Osteoblast (primary cell): Measurements from ENCODE around the gene TELO2. TPM values are rescaled to one million over a fixed set of nuclear protein-coding genes. Genes with fewer than 3 reads are reported as not detected.

Experiments used
- DNase-seq: peaks from one replicate; pipeline ENCODE4 v3.0.0; 2011; ENCODE audit warnings: low spot score, mixed read lengths; ENCODE audit not compliant: insufficient read length; ENCODE audit errors: missing footprints
- H2AFZ ChIP-seq: 2 replicates; pipeline ENCODE4 v1.6.0; 2011; ENCODE audit warnings: mild to moderate bottlenecking, low read length
- H3K27ac ChIP-seq: 2 replicates; pipeline ENCODE4 v1.5.1; 2011; ENCODE audit warnings: mild to moderate bottlenecking, low read depth, low read length, moderate library complexity
- H3K27me3 ChIP-seq: 2 replicates; pipeline ENCODE4 v1.6.0; 2012; ENCODE audit warnings: mild to moderate bottlenecking, control low read depth, inconsistent platforms, low read length, moderate library complexity; ENCODE audit not compliant: insufficient read depth
- H3K36me3 ChIP-seq: 2 replicates; pipeline ENCODE4 v1.5.1; 2011; ENCODE audit warnings: mild to moderate bottlenecking, low read length, control low read depth, moderate library complexity; ENCODE audit not compliant: insufficient read depth
- H3K4me1 ChIP-seq: 2 replicates; pipeline ENCODE4 v1.5.1; 2011; ENCODE audit warnings: mild to moderate bottlenecking, low read length, control low read depth, moderate library complexity; ENCODE audit not compliant: insufficient read depth
- H3K4me2 ChIP-seq: 2 replicates; pipeline ENCODE4 v1.6.0; 2011; ENCODE audit warnings: mild to moderate bottlenecking, low read length; ENCODE audit not compliant: insufficient read depth
- H3K4me3 ChIP-seq: fragments of 200-600 bp; sonication (generic); 3 replicates; pipeline ENCODE4 v1.5.1; 2012; ENCODE audit warnings: mild to moderate bottlenecking, low read length, inconsistent platforms; ENCODE audit not compliant: insufficient read depth
- H3K79me2 ChIP-seq: 2 replicates; pipeline ENCODE4 v1.6.0; 2012; ENCODE audit warnings: mild to moderate bottlenecking, low read length, control low read depth, inconsistent platforms; ENCODE audit not compliant: insufficient read depth
- H3K9me3 ChIP-seq: 2 replicates; pipeline ENCODE4 v1.5.1; 2011; ENCODE audit warnings: low read depth, low read length, control low read depth
- H4K20me1 ChIP-seq: 2 replicates; pipeline ENCODE4 v1.6.0; 2012; ENCODE audit warnings: mild to moderate bottlenecking, low read length, control low read depth; ENCODE audit not compliant: insufficient read depth
- total RNA-seq: library from RNA; depleted of rRNA; stranded (reverse); fragments of >200 nt; gene quantifications from 2 replicates; pipeline ENCODE4 v1.2.3, GENCODE V29; 2012
- TF ChIP-seq, protein P1 (sequence below): IDR thresholded peaks from 2 replicates; pipeline ENCODE4 v1.5.1; 2011; ENCODE audit warnings: mild to moderate bottlenecking, low read depth, low read length, moderate library complexity; ENCODE audit errors: extremely low read depth

TELO2 gene
- total RNA-seq, 1 donor = 18.1 TPM

DNA sequence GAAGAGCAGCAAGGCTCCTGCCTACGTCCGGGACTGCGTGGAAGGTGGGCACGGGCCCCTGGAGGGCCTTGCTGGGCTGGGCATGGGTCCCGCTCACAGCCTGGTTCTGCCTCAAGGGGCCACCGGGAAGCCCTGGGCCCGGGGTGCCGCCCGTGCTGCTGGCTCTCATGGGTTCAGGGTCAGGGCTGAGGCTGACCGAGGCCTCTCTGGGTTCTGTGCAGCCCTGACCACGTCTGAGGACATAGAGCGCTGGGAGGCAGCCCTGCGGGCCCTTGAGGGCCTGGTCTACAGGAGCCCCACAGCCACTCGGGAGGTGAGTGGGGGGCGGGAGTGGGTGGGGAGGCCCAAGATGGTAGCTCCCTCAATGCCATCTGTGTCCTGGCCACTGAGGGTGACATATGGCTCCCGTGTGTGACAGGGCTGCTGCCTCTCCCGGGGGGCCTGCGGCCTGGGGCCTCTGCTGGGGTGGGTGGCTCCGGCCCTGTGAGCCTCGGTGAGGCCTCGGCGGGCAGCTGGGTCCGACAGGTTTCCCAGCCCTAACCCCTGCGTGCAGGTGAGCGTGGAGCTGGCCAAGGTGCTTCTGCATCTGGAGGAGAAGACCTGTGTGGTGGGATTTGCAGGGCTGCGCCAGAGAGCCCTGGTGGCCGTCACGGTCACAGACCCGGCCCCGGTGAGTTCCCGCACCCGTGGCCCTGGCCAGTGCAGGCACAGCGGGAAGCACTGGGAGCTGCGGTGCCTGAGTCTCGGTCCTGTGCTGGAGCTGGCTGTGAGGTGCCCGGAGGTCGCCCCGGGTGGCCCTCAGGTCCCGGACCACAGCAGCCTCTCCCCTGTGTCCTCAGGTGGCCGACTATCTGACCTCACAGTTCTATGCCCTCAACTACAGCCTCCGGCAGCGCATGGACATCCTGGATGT is 9.2 kb downstream of the TELO2 start:
- TF ChIP-seq, protein P1, sequence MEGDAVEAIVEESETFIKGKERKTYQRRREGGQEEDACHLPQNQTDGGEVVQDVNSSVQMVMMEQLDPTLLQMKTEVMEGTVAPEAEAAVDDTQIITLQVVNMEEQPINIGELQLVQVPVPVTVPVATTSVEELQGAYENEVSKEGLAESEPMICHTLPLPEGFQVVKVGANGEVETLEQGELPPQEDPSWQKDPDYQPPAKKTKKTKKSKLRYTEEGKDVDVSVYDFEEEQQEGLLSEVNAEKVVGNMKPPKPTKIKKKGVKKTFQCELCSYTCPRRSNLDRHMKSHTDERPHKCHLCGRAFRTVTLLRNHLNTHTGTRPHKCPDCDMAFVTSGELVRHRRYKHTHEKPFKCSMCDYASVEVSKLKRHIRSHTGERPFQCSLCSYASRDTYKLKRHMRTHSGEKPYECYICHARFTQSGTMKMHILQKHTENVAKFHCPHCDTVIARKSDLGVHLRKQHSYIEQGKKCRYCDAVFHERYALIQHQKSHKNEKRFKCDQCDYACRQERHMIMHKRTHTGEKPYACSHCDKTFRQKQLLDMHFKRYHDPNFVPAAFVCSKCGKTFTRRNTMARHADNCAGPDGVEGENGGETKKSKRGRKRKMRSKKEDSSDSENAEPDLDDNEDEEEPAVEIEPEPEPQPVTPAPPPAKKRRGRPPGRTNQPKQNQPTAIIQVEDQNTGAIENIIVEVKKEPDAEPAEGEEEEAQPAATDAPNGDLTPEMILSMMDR = no peak
- no peaks in the 10 kb centered on the region for H4K20me1 ChIP-seq

DNA sequence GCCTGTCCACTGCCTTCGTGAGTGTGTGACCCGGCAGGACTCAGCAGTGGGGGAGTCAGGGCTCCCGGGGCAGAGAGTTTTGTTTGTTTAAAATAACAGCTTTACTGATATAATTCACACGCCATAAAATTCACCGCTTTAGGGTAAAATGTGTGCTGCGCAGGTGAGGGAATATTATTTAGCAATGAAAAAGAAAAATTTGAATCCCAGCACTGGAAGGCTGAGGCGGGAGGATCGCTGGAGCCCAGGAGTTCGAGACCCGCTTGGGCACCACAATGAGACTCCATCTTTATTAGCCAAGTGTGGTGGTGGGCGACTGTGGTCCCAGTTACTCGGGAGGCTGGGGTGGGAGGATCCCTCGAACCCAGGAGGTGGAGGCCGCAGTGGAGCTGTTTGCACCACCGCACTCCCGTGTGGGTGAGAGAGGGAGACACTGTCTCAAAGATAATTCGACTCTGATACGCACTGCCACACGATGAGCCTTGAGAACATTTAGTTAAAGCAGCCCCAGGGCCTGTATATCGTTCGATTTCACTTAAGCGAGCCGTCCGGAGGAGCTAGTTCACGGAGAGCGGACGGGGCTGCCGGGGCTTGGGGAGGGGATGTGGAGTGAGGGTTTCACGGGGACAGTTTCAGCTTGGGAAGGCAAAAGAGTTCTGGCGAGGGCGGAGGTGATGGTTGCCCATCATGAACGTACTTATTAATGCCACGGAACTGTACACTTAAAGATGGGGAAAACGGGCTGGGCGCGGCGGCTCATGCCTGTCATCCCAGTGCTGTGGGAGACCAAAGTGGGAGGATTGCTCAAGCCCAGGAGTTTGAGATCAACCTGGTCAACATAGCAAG is 10.2 kb downstream of the TELO2 start:
- H3K27me3 ChIP-seq = no peaks in the 10 kb centered on the region
- TF ChIP-seq, protein P1 = no peak
- H3K36me3 ChIP-seq = peaks cover 21% of the 10 kb centered on the region
- H3K79me2 ChIP-seq = no peaks in the 10 kb centered on the region
- H3K27ac ChIP-seq = no peak overlapping the region
- no peak for DNase-seq
- no peak overlapping the region for H3K4me3 ChIP-seq
- no peaks in the 10 kb centered on the region for H3K9me3 ChIP-seq
- H3K4me1 ChIP-seq = no peaks in the 10 kb centered on the region
- no peak overlapping the region for H2AFZ ChIP-seq
- H3K4me2 ChIP-seq = no peak overlapping the region
- H4K20me1 ChIP-seq = no peaks in the 10 kb centered on the region

More for the DNA sequence above, 9.2 kb downstream of the TELO2 start:
- H3K27ac ChIP-seq = no peak overlapping the region
- H3K36me3 ChIP-seq = peaks cover 22% of the 10 kb centered on the region
- H2AFZ ChIP-seq = no peak overlapping the region
- no peaks in the 10 kb centered on the region for H3K4me1 ChIP-seq
- no peaks in the 10 kb centered on the region for H3K9me3 ChIP-seq
- H3K4me3 ChIP-seq = no peak overlapping the region
- no peaks in the 10 kb centered on the region for H3K27me3 ChIP-seq
- no peak overlapping the region for H3K4me2 ChIP-seq
- peaks cover under 1% of the 10 kb centered on the region for H3K79me2 ChIP-seq
- DNase-seq = no peak

DNA sequence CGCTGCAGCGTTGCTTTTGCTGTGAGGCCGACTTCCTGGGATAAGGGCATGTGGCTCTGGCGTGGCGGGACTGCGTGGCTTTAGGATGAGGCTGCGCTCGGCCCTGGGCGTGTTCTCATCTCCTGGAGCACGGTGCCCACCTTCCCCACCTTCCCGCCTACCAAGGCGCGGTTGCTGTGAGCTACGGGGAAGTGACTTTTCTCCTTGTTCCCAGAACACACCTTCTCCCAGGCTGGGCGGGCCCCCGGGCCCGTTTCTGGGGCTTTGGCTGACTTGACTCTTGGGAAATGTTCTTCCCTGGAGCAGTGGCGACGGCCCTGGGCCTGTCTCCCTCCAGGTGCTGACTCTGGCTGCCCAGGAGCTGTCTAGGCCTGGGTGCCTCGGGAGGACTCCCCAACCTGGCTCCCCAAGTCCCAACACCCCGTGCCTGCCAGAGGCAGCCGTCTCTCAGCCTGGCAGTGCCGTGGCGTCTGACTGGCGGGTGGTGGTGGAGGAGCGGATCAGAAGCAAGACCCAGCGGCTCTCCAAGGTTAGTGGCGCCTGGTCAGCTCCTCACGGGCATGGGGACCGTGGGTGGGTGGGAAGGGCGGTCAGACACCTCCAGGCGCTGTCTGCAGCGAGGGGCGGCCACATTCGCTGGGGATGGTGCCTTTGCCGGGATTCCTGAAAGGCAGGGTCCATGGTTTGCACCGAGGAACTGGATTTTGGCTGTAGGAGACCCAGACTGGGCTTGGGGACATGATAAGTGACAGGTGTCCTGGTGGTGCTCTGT is 12.1 kb downstream of the TELO2 start:
- TF ChIP-seq, protein P1 = no peak
- Histone ChIP-seq H3K9me3 (no peaks in the 10 kb centered on the region), H3K4me2 (no peak overlapping the region), H2AFZ (no peak overlapping the region), H3K79me2 (no peaks in the 10 kb centered on the region), H3K27ac (no peak overlapping the region), H3K27me3 (no peaks in the 10 kb centered on the region), H3K4me1 (no peaks in the 10 kb centered on the region), H3K36me3 (peaks cover 18% of the 10 kb centered on the region), H4K20me1 (no peaks in the 10 kb centered on the region), H3K4me3 (no peak overlapping the region)
- DNase-seq = no peak
